OCI-LY7 (cell line): Measurements from ENCODE around the gene SIGLEC6. TPM values are rescaled to one million over a fixed set of nuclear protein-coding genes. Genes with fewer than 3 reads are reported as not detected.

Source experiments
- BruUV-seq: library from RNA; stranded (reverse); fragments of 400-500 nt; replicated peaks from 2 replicates; lab custom pipeline; 2021; lab: Mats Ljungman, UMichigan
- CTCF ChIA-PET: fragments of 300-600 bp; sonication (Branson Sonifier 250); formaldehyde crosslinking; loops from one replicate; lab custom pipeline; 2022; ENCODE audit warnings: antibody characterized with exemption; ENCODE audit not compliant: unreplicated experiment; lab: Charles Lee
- POLR2A ChIA-PET: fragments of 300-600 bp; sonication (Branson Sonifier 250); formaldehyde crosslinking; loops from one replicate; lab custom pipeline; 2022; ENCODE audit warnings: antibody characterized with exemption; lab: Charles Lee
- DNase-seq: peaks from one replicate; pipeline ENCODE4 v3.0.0-alpha.2; 2015; ENCODE audit warnings: low spot score
- H2AFZ ChIP-seq: fragments of 200-600 bp; sonication (generic), shearing (Covaris generic); 2 replicates; pipeline ENCODE4 v1.6.1; 2014; ENCODE audit warnings: mild to moderate bottlenecking, antibody characterized with exemption, low read length, moderate library complexity
- H3K27ac ChIP-seq: fragments of 200-600 bp; sonication (generic); 2 replicates; pipeline ENCODE4 v1.5.1; 2014; ENCODE audit warnings: mixed run types, low read depth, mild to moderate bottlenecking, moderate library complexity, low read length, inconsistent platforms; ENCODE audit not compliant: poor library complexity, severe bottlenecking
- H3K36me3 ChIP-seq: fragments of 200-600 bp; sonication (generic); 2 replicates; pipeline ENCODE4 v1.6.1; 2014; ENCODE audit warnings: mild to moderate bottlenecking, antibody characterized with exemption, low read length, moderate library complexity, mixed read lengths; ENCODE audit not compliant: insufficient read depth
- H3K4me1 ChIP-seq: fragments of 200-600 bp; sonication (generic); 2 replicates; pipeline ENCODE4 v1.5.1; 2014; ENCODE audit warnings: mild to moderate bottlenecking, low read length; ENCODE audit not compliant: insufficient read depth, poor library complexity, severe bottlenecking
- H3K4me2 ChIP-seq: fragments of 200-600 bp; sonication (generic); 2 replicates; pipeline ENCODE4 v1.6.1; 2014; ENCODE audit warnings: mild to moderate bottlenecking, low read length
- H3K4me3 ChIP-seq: fragments of 200-600 bp; sonication (generic); 2 replicates; pipeline ENCODE4 v1.5.1; 2014; ENCODE audit warnings: mild to moderate bottlenecking, low read depth, low read length; ENCODE audit not compliant: poor library complexity, severe bottlenecking
- H3K79me2 ChIP-seq: fragments of 200-600 bp; sonication (generic); 2 replicates; pipeline ENCODE4 v1.6.1; 2016; ENCODE audit warnings: low read depth, mild to moderate bottlenecking, low read length, moderate library complexity, mixed read lengths; ENCODE audit not compliant: insufficient read depth
- H3K9me2 ChIP-seq: fragments of 200-600 bp; sonication (generic); 2 replicates; pipeline ENCODE4 v1.6.1; 2016; ENCODE audit warnings: mild to moderate bottlenecking, low read length, mixed read lengths; ENCODE audit not compliant: insufficient read depth
- H3K9me3 ChIP-seq: fragments of 200-600 bp; sonication (generic); 2 replicates; pipeline ENCODE4 v1.6.1; 2014; ENCODE audit warnings: mild to moderate bottlenecking, mixed run types, low read length, mixed read lengths
- H4K20me1 ChIP-seq: fragments of 200-600 bp; sonication (generic); 2 replicates; pipeline ENCODE4 v1.6.1; 2014; ENCODE audit warnings: mild to moderate bottlenecking, antibody characterized with exemption, low read length, moderate library complexity, mixed read lengths; ENCODE audit not compliant: insufficient read depth
- EZH2phosphoT487 ChIP-seq: fragments of 200-600 bp; sonication (generic); IDR thresholded peaks from 2 replicates; pipeline ENCODE4 v1.6.1; 2018; ENCODE audit warnings: low read depth, borderline replicate concordance, mild to moderate bottlenecking, mixed run types, antibody characterized with exemption, low read length, moderate library complexity, mixed read lengths
- intact Hi-C: fragments of 100-400 bp; cut with micrococcal nuclease; formaldehyde crosslinking; loops from one replicate; pipeline ENCODE4 v1.10.0; 2022; ENCODE audit not compliant: unreplicated experiment
- total RNA-seq, 2 experiments: library from RNA; depleted of rRNA in 1 of 2; stranded (reverse); fragments of >200 nt in 1 of 2; shearing (Covaris generic) in 1 of 2; gene quantifications; 2 replicates each; pipeline ENCODE4 v1.2.3, GENCODE V29; 2014 to 2022
- TF ChIP-seq, protein P1 (sequence below): fragments of 200-600 bp; sonication (generic); conservative IDR thresholded peaks from 2 replicates; pipeline ENCODE4 v1.5.1; 2014; ENCODE audit warnings: mild to moderate bottlenecking, antibody characterized with exemption, low read length, moderate library complexity, mixed read lengths

Gene SIGLEC6
- total RNA-seq, 2 experiments from 2014 or later, result not detected

DNA sequence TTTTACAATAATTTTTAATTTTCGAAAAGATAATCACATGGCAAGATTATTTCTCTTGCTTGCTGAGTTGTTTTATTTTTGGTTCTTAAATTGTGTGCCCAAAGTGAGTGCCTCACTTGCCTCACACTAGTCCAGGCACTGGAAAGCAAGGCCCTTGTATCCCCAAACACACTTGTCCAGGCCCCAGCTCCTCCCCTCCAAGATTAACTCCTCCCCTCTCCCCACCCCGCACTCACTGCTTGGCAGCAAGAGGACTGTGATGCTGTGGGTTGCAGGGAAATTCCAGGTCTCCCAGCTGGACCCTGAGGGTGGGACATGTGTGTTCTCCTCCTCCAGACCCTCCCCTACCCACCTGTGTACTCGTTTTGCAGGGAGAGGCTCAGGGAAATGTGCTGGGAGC is 33.8 kb downstream of the SIGLEC6 start:
- no peak overlapping the region for H2AFZ ChIP-seq
- ChIA-PET POLR2A (no interaction called here), CTCF (no interaction called here)
- no peaks in the 10 kb centered on the region for H4K20me1 ChIP-seq
- no peaks in the 10 kb centered on the region for H3K4me1 ChIP-seq
- H3K79me2 ChIP-seq, result no peaks in the 10 kb centered on the region
- no peak for TF ChIP-seq EZH2phosphoT487
- intact Hi-C loops, result no loop called here
- H3K4me2 ChIP-seq, result no peak overlapping the region
- H3K36me3 ChIP-seq, result no peaks in the 10 kb centered on the region
- no peak overlapping the region for H3K4me3 ChIP-seq
- H3K9me3 ChIP-seq, result no peaks in the 10 kb centered on the region
- no TSS peak for BruUV-seq
- H3K27ac ChIP-seq, result no peak overlapping the region
- no peak for DNase-seq
- no peaks in the 10 kb centered on the region for H3K9me2 ChIP-seq

DNA sequence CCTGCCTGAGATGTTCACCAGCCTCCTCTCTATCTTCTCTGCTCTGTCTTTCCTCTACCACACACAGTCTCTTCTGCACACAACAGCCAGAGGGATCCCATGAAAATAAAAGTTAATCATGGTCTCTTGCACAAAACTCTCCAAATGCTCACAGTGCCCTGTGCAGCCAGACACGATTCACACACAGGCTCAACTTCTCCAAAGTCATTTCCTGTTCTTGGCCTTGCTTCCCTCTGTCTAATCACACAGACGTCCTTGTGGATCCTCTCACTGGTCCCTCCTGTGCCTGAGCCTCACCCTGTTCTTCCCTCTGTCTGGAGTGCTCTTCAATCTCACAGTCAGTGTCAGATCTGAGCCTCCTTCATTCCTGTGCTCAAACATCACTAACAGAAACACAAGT is 37.7 kb downstream of the SIGLEC6 start:
- no peak overlapping the region for H3K4me3 ChIP-seq
- H3K4me2 ChIP-seq, result no peak overlapping the region
- intact Hi-C loops, result no loop called here
- DNase-seq, result no peak
- no TSS peak for BruUV-seq
- H3K27ac ChIP-seq, result no peak overlapping the region
- ChIA-PET POLR2A (no interaction called here), CTCF (no interaction called here)
- H3K79me2 ChIP-seq, result no peaks in the 10 kb centered on the region
- TF ChIP-seq, protein P1, sequence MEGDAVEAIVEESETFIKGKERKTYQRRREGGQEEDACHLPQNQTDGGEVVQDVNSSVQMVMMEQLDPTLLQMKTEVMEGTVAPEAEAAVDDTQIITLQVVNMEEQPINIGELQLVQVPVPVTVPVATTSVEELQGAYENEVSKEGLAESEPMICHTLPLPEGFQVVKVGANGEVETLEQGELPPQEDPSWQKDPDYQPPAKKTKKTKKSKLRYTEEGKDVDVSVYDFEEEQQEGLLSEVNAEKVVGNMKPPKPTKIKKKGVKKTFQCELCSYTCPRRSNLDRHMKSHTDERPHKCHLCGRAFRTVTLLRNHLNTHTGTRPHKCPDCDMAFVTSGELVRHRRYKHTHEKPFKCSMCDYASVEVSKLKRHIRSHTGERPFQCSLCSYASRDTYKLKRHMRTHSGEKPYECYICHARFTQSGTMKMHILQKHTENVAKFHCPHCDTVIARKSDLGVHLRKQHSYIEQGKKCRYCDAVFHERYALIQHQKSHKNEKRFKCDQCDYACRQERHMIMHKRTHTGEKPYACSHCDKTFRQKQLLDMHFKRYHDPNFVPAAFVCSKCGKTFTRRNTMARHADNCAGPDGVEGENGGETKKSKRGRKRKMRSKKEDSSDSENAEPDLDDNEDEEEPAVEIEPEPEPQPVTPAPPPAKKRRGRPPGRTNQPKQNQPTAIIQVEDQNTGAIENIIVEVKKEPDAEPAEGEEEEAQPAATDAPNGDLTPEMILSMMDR, result no peak
- TF ChIP-seq EZH2phosphoT487, result no peak
- no peaks in the 10 kb centered on the region for H3K9me3 ChIP-seq
- no peaks in the 10 kb centered on the region for H3K36me3 ChIP-seq
- no peak overlapping the region for H2AFZ ChIP-seq
- no peaks in the 10 kb centered on the region for H3K4me1 ChIP-seq
- H4K20me1 ChIP-seq, result no peaks in the 10 kb centered on the region
- H3K9me2 ChIP-seq, result no peaks in the 10 kb centered on the region

DNA sequence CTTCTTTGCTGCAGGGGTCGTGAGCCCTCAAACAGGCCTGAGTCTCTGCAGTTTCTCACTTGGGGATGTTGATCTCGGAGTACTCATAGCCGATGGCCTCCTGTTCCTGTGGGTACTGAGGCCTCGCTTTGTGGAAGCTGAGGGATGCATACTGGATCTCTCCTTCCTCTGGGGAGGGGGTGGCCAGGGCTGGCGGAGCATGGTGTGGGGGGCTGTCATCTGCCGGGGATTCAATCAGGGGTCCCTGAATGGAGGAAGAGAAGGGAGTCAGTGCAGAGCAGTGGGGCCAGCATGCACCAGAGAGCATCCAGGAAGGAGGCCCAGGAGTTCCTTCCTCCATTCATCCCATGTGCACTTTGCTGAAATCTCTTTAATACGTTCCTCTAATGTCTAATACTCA is 39.9 kb downstream of the SIGLEC6 start:
- Histone ChIP-seq H3K27ac (no peak overlapping the region), H3K4me1 (no peaks in the 10 kb centered on the region), H3K9me2 (no peaks in the 10 kb centered on the region), H3K79me2 (no peaks in the 10 kb centered on the region), H2AFZ (no peak overlapping the region), H3K9me3 (no peaks in the 10 kb centered on the region), H3K4me3 (no peak overlapping the region), H3K36me3 (no peaks in the 10 kb centered on the region), H4K20me1 (no peaks in the 10 kb centered on the region), H3K4me2 (no peak overlapping the region)
- intact Hi-C loops, result no loop called here
- no TSS peak for BruUV-seq
- ChIA-PET CTCF (no interaction called here), POLR2A (no interaction called here)
- TF ChIP-seq, protein P1, result no peak
- no peak for TF ChIP-seq EZH2phosphoT487
- DNase-seq, result no peak
